ENCODE data around the gene RAB30. TPM values are rescaled to one million over a fixed set of nuclear protein-coding genes. Genes with fewer than 3 reads are reported as not detected.

Gene RAB30
- total and polyA plus RNA-seq, 7 donors = 6.0 to 29.9 (median 24.0) TPM

GRCh38 chr11:83046621-83047172, 25.0 kb downstream of the RAB30 start:
- peaks cover 0 to 63% (median 47%) of the 10 kb centered on the region in 4 donors for H3K4me1 ChIP-seq
- 91 to 92% methylated on average over 4 of the region's 4 CpGs for WGBS, 2 donors
- intact Hi-C loops (cut with DNase I) = no loop called here
- H3K4me3 ChIP-seq = no peak overlapping the region
- DNase-seq = no peak
- H3K9me3 ChIP-seq = no peaks in the 10 kb centered on the region
- no peaks in the 10 kb centered on the region for H3K27me3 ChIP-seq
- H3K27ac ChIP-seq = peak overlapping the region; percentile 50 to 77 (median 70)
- no peaks in the 10 kb centered on the region for H3K36me3 ChIP-seq
- no peak for TF ChIP-seq POLR2AphosphoS5 (IDR thresholded peaks at IDR 0.05)
- no peak for TF ChIP-seq CTCF (IDR thresholded peaks at IDR 0.05)
- no peak for TF ChIP-seq POLR2A (IDR thresholded peaks at IDR 0.05)
- no peak for TF ChIP-seq EP300 (IDR thresholded peaks at IDR 0.05)

- intact Hi-C loops (cut with DNase I) = no loop called here
- no peak overlapping the region for H3K4me3 ChIP-seq
- TF ChIP-seq POLR2AphosphoS5 (IDR thresholded peaks at IDR 0.05) = no peak
- no peak for TF ChIP-seq POLR2A (IDR thresholded peaks at IDR 0.05)
- no peak for TF ChIP-seq EP300 (IDR thresholded peaks at IDR 0.05)
- TF ChIP-seq CTCF (IDR thresholded peaks at IDR 0.05) = no peak
- WGBS, 2 donors = 43 to 64% methylated on average over 8 of the region's 8 CpGs
- H3K9me3 ChIP-seq = no peaks in the 10 kb centered on the region
- no peaks in the 10 kb centered on the region for H3K27me3 ChIP-seq
- H3K27ac ChIP-seq = peak overlapping the region in 3 of 4 donors; percentile 63 to 77 (median 76)
- peaks cover 0 to 58% (median 45%) of the 10 kb centered on the region in 4 donors for H3K4me1 ChIP-seq
- H3K36me3 ChIP-seq = no peaks in the 10 kb centered on the region
- no peak for DNase-seq
These were observed 26.6 kb downstream of the RAB30 start for GRCh38 chr11:83044958-83045712.

- Histone ChIP-seq H3K27me3 (no peaks in the 10 kb centered on the region), H3K36me3 (no peaks in the 10 kb centered on the region), H3K9me3 (no peaks in the 10 kb centered on the region), H3K4me1 (peaks cover 0 to 51% (median 42%) of the 10 kb centered on the region in 4 donors), H3K4me3 (no peak overlapping the region), H3K27ac (peak overlapping the region in 3 of 4 donors; percentile 1 to 77 (median 76))
- no peak for DNase-seq
- intact Hi-C loops (cut with DNase I) = no loop called here
- TF ChIP-seq EP300 (IDR thresholded peaks at IDR 0.05) = no peak
- no peak for TF ChIP-seq POLR2A (IDR thresholded peaks at IDR 0.05)
- no peak for TF ChIP-seq CTCF (IDR thresholded peaks at IDR 0.05)
- peak in 1 of 4 donors; percentile 11 for TF ChIP-seq POLR2AphosphoS5 (IDR thresholded peaks at IDR 0.05)
- WGBS, 2 donors = 73 to 85% methylated on average over 3 of the region's 3 CpGs
These were observed 28.6 kb downstream of the RAB30 start for GRCh38 chr11:83042964-83043711.

- peaks cover 0 to 34% (median 30%) of the 10 kb centered on the region in 4 donors for H3K4me1 ChIP-seq
- intact Hi-C loops (cut with DNase I) = no loop called here
- TF ChIP-seq POLR2AphosphoS5 (IDR thresholded peaks at IDR 0.05) = no peak
- 90 to 94% methylated on average over 2 of the region's 2 CpGs for WGBS, 2 donors
- no peak overlapping the region for H3K27ac ChIP-seq
- no peaks in the 10 kb centered on the region for H3K36me3 ChIP-seq
- H3K27me3 ChIP-seq = no peaks in the 10 kb centered on the region
- DNase-seq = no peak
- no peak overlapping the region for H3K4me3 ChIP-seq
- H3K9me3 ChIP-seq = no peaks in the 10 kb centered on the region
These were observed 30.6 kb downstream of the RAB30 start for GRCh38 chr11:83041126-83041525.

GRCh38 chr11:83039566-83039965, 32.1 kb downstream of the RAB30 start:
- Histone ChIP-seq H3K9me3 (no peaks in the 10 kb centered on the region), H3K4me1 (peaks cover 0 to 37% (median 34%) of the 10 kb centered on the region in 4 donors), H3K4me3 (no peak overlapping the region), H3K36me3 (no peaks in the 10 kb centered on the region), H3K27ac (no peak overlapping the region), H3K27me3 (no peaks in the 10 kb centered on the region)
- WGBS, 2 donors = 94 to 97% methylated on average over 4 of the region's 4 CpGs
- intact Hi-C loops (cut with DNase I) = no loop called here
- TF ChIP-seq POLR2A (IDR thresholded peaks at IDR 0.05) = no peak
- TF ChIP-seq CTCF (IDR thresholded peaks at IDR 0.05) = no peak
- no peak for TF ChIP-seq EP300 (IDR thresholded peaks at IDR 0.05)
- no peak for TF ChIP-seq POLR2AphosphoS5 (IDR thresholded peaks at IDR 0.05)
- DNase-seq = no peak
